ENCODE data around the gene METRN.

METRN gene

GRCh38 chr16:754656-755055, 39.7 kb downstream of the METRN start:
- peaks cover 11% of the 10 kb centered on the region for H3K27me3 Mint-ChIP-seq
- peaks cover 5% of the 10 kb centered on the region for H3K4me1 Mint-ChIP-seq
- no peaks in the 10 kb centered on the region for H3K36me3 Mint-ChIP-seq
- H3K9me3 Mint-ChIP-seq: peaks cover 2% of the 10 kb centered on the region
- ATAC-seq: no peak
- H3K4me3 Mint-ChIP-seq: no peak overlapping the region
- H3K27ac Mint-ChIP-seq: no peak overlapping the region

- Mint-ChIP-seq H3K36me3 (no peaks in the 10 kb centered on the region), H3K27ac (no peak overlapping the region), H3K9me3 (peaks cover 2% of the 10 kb centered on the region), H3K4me3 (no peak overlapping the region), H3K4me1 (peaks cover 5% of the 10 kb centered on the region), H3K27me3 (peaks cover 20% of the 10 kb centered on the region)
- ATAC-seq: no peak
Observed at GRCh38 chr16:756428-756827, 41.5 kb downstream of the METRN start.

DNA sequence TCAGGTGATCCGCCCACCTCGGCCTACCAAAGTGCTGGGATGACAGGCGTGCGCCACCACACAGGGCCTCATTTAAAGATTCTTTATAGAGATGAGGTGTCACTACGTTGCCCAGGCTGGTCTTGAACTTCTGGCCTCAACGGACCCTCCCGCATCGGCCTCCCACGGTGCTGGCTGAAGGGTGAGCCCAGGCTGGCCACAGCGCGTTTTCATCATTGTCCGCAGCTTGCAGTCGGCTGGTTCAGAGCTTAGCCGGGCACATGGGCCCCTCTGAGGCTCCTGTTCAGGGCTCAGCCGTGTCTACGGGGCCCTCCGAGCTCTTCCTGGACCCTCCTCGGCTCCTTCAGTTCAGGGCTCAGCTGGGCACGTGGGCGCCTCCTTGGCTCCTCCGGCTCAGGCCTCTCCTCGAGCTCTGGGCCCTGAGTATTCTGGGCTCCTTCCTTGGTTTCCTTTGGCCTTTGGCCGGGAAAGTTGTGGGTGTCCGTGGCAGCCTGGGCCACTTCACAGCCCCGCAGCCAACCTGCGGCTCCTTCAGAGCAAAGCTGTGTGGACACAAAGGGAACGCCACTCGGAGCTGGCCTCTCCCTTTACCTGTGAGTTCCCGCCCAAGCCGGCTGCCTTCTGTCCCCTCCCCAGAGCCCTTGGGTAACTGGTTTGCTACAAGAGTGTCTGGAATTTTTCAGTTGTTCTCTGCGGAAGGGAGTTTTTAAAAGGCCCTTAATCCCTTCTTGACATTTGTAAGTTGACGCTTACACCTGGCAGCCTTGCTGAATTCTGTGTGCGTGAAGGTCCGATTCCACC, 44.4 kb downstream of the METRN start:
- ATAC-seq: no peak
- no peak overlapping the region for H3K27ac Mint-ChIP-seq
- H3K9me3 Mint-ChIP-seq: peaks cover 2% of the 10 kb centered on the region
- no peak overlapping the region for H3K4me3 Mint-ChIP-seq
- H3K4me1 Mint-ChIP-seq: peaks cover 5% of the 10 kb centered on the region
- no peaks in the 10 kb centered on the region for H3K36me3 Mint-ChIP-seq
- H3K27me3 Mint-ChIP-seq: peaks cover 49% of the 10 kb centered on the region

GRCh38 chr16:760065-760464, 45.1 kb downstream of the METRN start:
- H3K27me3 Mint-ChIP-seq: peaks cover 49% of the 10 kb centered on the region
- no peak overlapping the region for H3K27ac Mint-ChIP-seq
- no peaks in the 10 kb centered on the region for H3K4me1 Mint-ChIP-seq
- no peaks in the 10 kb centered on the region for H3K36me3 Mint-ChIP-seq
- no peak overlapping the region for H3K4me3 Mint-ChIP-seq
- H3K9me3 Mint-ChIP-seq: peaks cover 2% of the 10 kb centered on the region
- no peak for ATAC-seq

DNA sequence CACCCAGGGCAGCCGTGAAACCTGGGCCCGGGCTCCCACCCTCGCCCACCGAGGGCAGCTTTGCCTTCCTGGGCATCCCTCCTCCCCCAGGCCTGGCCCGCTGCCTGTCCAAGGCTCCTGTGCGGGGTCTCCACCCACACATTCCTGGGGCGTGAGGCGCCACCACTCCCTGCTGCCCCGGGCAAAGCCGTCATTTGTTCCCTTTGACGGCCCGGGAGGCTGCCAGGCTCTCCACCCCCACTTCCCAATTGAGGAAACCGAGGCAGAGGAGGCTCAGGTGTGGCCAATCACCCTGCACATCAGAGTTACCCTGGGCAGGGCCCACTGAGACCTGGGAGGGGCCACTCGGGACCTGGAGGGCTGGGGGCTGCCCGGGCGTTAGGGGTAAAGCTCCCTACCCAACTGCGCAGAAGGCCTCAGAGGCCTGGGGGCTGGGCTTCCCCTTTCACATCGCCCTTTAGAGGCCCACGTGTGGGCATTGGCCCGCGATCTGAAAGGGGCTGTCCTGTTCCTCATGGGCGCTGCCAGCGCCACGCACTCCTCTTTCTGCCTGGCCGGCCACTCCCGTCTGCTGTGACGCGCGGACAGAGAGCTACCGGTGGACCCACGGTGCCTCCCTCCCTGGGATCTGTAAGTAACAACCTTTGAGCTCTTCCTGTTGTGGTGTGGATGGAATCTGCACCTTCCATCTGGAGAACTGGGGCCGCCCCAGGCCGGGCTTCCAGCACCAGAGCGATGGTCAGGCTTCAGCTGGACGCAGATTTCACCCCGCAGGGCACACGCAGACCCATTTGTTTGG, 45.8 kb downstream of the METRN start, which contains the start of gene MSLN:
MSLN (plus strand) TSS at position 190 of the 799 bp plus-strand sequence. CDS start 1,947 bp downstream, outside the sequence.
- H3K9me3 Mint-ChIP-seq: peaks cover 2% of the 10 kb centered on the region

GRCh38 chr16:761625-762513, 47.0 kb downstream of the METRN start:
- H3K36me3 Mint-ChIP-seq: no peaks in the 10 kb centered on the region
- peaks cover 2% of the 10 kb centered on the region for H3K9me3 Mint-ChIP-seq
- no peaks in the 10 kb centered on the region for H3K4me1 Mint-ChIP-seq
- ATAC-seq: no peak
- peaks cover 60% of the 10 kb centered on the region for H3K27me3 Mint-ChIP-seq
- no peak overlapping the region for H3K4me3 Mint-ChIP-seq
- H3K27ac Mint-ChIP-seq: no peak overlapping the region

More for the DNA sequence above, 45.8 kb downstream of the METRN start, which contains the start of gene MSLN:
- H3K27ac Mint-ChIP-seq: no peak within 1 kb of the TSS
- H3K4me3 Mint-ChIP-seq: no peak within 1 kb of the TSS
- peaks cover 49% of the 10 kb centered on the region for H3K27me3 Mint-ChIP-seq
- H3K36me3 Mint-ChIP-seq: no peaks in the 10 kb centered on the region
- ATAC-seq: no peak
- no peaks in the 10 kb centered on the region for H3K4me1 Mint-ChIP-seq

GRCh38 chr16:762595-763268, 47.8 kb downstream of the METRN start:
- Mint-ChIP-seq H3K9me3 (no peaks in the 10 kb centered on the region), H3K4me3 (no peak overlapping the region), H3K27ac (no peak overlapping the region), H3K36me3 (no peaks in the 10 kb centered on the region), H3K27me3 (peaks cover 58% of the 10 kb centered on the region), H3K4me1 (no peaks in the 10 kb centered on the region)
- ATAC-seq: no peak

DNA sequence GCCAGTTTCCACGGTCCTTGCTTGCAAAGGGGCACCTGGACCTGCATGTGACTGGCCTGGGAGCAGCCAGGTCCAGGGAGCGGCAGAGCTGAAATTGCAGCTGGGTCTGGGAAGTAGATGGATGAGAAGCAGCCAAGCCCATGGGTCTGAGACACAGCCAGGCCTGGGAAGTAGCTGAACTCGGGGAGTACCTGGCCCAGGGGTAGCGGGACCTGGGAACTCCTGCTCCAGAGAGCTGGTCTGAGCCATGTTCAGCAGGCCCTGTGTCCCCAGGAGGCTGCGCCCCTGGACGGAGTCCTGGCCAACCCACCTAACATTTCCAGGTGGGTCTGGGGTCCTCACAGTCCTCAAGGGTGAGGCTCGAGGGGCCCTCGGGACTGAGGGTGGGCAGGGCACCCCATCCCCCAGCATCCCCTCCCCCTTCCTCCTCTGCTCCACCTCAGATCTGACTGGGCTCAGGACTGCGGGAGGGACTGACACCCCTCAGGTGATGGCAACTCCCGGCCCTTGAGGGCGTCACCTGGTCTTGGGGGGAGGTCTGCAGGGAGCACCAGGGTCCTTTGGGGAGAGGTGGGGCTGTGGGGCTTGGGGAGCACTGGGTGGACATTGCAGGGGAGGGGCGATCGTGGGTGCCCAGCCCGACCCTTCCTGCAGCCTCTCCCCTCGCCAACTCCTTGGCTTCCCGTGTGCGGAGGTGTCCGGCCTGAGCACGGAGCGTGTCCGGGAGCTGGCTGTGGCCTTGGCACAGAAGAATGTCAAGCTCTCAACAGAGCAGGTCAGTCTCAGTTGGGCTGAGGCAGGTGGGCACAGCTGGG, 48.7 kb downstream of the METRN start:
- no peak for ATAC-seq
- Mint-ChIP-seq H3K27me3 (peaks cover 53% of the 10 kb centered on the region), H3K36me3 (no peaks in the 10 kb centered on the region), H3K9me3 (no peaks in the 10 kb centered on the region), H3K4me1 (no peaks in the 10 kb centered on the region), H3K4me3 (no peak overlapping the region), H3K27ac (no peak overlapping the region)

DNA sequence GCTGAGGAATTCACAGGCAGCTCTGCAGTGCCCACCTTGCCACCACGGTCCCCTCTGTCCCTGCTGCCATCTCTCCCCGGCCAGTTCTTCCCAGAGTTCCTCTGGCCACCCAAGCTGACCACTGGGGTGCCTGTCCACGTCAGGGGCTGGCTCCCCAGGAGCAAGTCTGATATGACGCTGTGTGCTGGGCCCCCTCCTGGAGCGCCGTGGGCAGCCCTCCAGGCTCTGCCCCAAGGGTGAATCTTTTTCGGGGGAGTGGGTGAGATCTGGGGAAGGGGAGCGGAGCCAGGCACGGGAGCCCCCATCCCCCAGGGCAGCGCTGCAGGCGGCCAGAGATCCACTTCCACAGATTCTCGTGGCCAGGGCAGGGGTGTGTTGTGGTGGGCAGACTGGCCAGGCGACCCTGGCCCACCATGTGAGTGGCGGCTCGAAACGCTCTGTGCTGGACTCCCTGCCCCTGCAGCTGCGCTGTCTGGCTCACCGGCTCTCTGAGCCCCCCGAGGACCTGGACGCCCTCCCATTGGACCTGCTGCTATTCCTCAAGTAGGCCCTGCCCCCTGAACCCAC, 49.3 kb downstream of the METRN start:
- no peak overlapping the region for H3K27ac Mint-ChIP-seq
- H3K4me3 Mint-ChIP-seq: no peak overlapping the region
- no peaks in the 10 kb centered on the region for H3K4me1 Mint-ChIP-seq
- H3K36me3 Mint-ChIP-seq: no peaks in the 10 kb centered on the region
- H3K9me3 Mint-ChIP-seq: no peaks in the 10 kb centered on the region
- H3K27me3 Mint-ChIP-seq: peaks cover 53% of the 10 kb centered on the region
- no peak for ATAC-seq

DNA sequence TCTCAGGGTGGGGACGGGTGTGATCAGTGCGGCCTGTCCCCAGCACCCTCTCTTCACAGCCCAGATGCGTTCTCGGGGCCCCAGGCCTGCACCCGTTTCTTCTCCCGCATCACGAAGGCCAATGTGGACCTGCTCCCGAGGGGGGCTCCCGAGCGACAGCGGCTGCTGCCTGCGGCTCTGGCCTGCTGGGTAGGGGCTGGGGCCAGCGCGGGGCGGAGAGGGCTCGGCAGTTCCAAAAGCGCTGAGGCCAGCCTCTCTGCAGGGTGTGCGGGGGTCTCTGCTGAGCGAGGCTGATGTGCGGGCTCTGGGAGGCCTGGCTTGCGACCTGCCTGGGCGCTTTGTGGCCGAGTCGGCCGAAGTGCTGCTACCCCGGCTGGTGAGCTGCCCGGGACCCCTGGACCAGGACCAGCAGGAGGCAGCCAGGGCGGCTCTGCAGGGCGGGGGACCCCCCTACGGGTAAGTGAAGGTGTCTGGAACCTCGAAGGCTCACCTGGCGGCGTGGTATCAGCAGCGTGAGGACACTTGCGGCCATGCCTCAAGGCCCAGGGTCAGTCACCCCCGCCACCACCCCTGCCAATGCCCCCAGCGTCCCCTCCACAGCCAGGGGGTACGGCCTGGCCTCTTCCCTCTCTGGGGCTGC, 50.0 kb downstream of the METRN start:
- ATAC-seq: no peak
- no peaks in the 10 kb centered on the region for H3K9me3 Mint-ChIP-seq
- H3K4me1 Mint-ChIP-seq: no peaks in the 10 kb centered on the region
- H3K4me3 Mint-ChIP-seq: no peak overlapping the region
- no peaks in the 10 kb centered on the region for H3K36me3 Mint-ChIP-seq
- H3K27me3 Mint-ChIP-seq: peaks cover 53% of the 10 kb centered on the region
- no peak overlapping the region for H3K27ac Mint-ChIP-seq

DNA sequence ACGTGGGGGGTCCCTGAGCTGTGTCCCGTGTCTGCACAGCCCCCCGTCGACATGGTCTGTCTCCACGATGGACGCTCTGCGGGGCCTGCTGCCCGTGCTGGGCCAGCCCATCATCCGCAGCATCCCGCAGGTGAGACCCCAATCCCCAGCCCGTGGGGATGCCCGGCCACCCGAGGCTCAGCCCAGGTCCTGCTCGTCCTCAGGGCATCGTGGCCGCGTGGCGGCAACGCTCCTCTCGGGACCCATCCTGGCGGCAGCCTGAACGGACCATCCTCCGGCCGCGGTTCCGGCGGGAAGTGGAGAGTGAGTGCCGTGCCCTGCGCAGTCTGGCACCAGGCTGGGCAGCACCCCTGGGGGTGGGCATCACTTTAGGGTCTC, 50.6 kb downstream of the METRN start:
- peaks cover 53% of the 10 kb centered on the region for H3K27me3 Mint-ChIP-seq
- H3K27ac Mint-ChIP-seq: no peak overlapping the region
- H3K4me3 Mint-ChIP-seq: no peak overlapping the region
- no peaks in the 10 kb centered on the region for H3K4me1 Mint-ChIP-seq
- no peaks in the 10 kb centered on the region for H3K36me3 Mint-ChIP-seq
- no peak for ATAC-seq
- H3K9me3 Mint-ChIP-seq: no peaks in the 10 kb centered on the region

DNA sequence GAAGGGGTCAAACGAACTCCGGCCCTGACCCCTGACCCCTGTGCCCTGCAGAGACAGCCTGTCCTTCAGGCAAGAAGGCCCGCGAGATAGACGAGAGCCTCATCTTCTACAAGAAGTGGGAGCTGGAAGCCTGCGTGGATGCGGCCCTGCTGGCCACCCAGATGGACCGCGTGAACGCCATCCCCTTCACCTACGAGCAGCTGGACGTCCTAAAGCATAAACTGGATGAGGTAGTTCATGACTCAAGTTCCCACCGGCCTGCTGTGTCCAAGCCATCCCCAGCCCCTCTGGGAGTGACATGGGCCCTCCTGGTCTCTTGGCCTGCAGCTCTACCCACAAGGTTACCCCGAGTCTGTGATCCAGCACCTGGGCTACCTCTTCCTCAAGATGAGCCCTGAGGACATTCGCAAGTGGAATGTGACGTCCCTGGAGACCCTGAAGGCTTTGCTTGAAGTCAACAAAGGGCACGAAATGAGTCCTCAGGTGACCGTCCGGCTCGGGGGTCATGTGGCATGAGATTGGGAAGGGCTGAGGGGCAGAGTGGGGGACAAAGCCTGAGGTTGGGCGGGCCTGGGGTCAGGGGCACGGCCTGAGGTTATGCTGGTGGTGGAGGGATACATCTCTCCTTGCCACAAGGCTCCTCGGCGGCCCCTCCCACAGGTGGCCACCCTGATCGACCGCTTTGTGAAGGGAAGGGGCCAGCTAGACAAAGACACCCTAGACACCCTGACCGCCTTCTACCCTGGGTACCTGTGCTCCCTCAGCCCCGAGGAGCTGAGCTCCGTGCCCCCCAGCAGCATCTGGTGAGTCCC, 51.3 kb downstream of the METRN start:
- Mint-ChIP-seq H3K4me3 (no peak overlapping the region), H3K9me3 (no peaks in the 10 kb centered on the region), H3K27me3 (peaks cover 46% of the 10 kb centered on the region), H3K4me1 (no peaks in the 10 kb centered on the region), H3K27ac (no peak overlapping the region), H3K36me3 (no peaks in the 10 kb centered on the region)
- no peak for ATAC-seq
